Spleen (tissue), 7 donors: ENCODE results near the gene COG6.

Experiments
- CTCF ChIP-seq, 11 experiments: fragments of 200-600 bp in 7 of 11; fragments of 450-650 bp in 4 of 11; sonication (generic) in 4 of 11; IDR thresholded peaks in 8 of 11; conservative IDR thresholded peaks in 3 of 11; 1 replicate in 7 of 11; 2 replicates in 4 of 11; pipeline versions ENCODE4 v1.4.0 to v1.8.0; 2016 to 2021; ENCODE audit warnings: antibody characterized with exemption in 11 of 11, inconsistent platforms in 4 of 11, mild to moderate bottlenecking in 1 of 11
- POLR2A ChIP-seq, 3 donors: fragments of 450-650 bp; IDR thresholded peaks; one replicate each; pipeline ENCODE4 v1.5.1; 2017; ENCODE audit warnings: antibody characterized with exemption in 3 of 3, mild to moderate bottlenecking in 1 of 3
- POLR2AphosphoS5 ChIP-seq, 3 donors: sonication (generic); formaldehyde crosslinking; IDR thresholded peaks; one replicate each; pipeline ENCODE4 v1.5.1; 2017; ENCODE audit warnings: antibody characterized with exemption in 3 of 3
- donor health status: DM: no; HTN: no; CAD: no; lungs with moderate emphysema.
- donor health status: DM: no; HTN: no; CAD: no.
- donor health status: DM: no; HTN: no; CAD: no.

GRCh38 chr13:39663958-39664357 is 8.5 kb downstream of the COG6 start:
- TF ChIP-seq CTCF (IDR thresholded peaks at IDR 0.05 in 8 of 11, conservative IDR thresholded peaks at IDR 0.05 in 3 of 11) (no peak), POLR2A (IDR thresholded peaks at IDR 0.05) (no peak), POLR2AphosphoS5 (IDR thresholded peaks at IDR 0.05) (no peak)
